Measurements from ENCODE around the gene PIGU.

Gene PIGU

GRCh38 chr20:34575271-34575670 lies 101.6 kb downstream of the PIGU start:
- DNase-seq = no peak

- no peak for DNase-seq
Measured at GRCh38 chr20:34574861-34575260, 102.0 kb downstream of the PIGU start.

DNA sequence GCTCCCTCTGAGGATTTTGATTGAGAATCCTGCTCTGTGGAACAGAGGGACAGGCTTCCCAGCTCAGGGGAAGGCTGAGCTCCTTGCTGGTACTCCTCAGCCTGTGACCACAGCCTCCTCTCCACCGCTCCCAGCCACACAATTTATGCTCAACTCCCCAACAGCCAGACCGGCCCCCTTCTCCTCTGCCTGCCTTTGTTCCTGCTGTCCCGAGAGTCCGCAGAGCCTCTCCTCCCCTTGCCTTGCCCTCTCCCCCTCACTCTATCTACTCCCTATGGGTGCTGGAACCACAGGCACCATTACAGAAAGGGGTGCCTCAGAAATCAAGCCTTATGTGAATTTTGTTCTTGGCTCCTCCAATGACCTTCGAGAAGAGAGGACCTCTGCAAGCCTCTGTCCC lies 102.5 kb downstream of the PIGU start:
- no peak for DNase-seq

DNA sequence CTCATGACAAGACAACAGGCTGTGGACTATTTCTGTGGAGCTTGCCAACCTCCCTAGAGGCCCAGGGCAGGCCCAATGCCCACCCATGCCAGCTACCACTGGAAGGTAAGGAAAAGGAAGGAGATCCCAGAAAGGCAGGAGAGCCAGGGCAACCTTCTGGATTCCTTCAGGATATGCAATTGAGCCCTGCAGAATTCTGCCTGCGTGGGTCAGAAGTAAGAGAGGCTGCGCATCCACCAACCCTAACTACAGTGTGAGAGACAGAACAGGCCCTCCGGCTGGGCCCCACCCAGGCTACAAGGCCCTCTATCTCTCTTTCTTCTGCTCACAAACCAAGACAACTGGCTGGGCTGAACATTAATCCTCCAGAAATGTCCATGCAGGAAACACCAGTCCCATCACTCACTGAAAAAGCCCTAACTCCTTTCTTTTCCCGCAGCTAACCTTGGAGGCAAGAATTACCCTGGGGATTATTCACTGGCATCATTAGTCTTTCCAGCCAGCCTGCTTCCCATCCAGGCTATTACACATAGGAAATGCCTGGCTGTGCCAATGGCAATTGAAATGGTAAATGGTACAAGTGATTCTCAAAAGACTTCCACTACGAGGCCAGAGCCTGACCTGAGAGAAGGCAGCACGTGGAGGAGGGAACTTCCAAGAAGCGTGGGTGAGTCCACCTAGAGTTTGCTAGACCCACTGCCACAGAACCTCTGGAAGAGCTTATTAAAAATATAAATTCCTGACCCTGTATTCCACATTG lies 103.2 kb downstream of the PIGU start:
- no peak for DNase-seq

- peak in 1 of 3 experiments; percentile 12 for DNase-seq
Measured at GRCh38 chr20:34571753-34572152, 105.1 kb downstream of the PIGU start.

- peak in 2 of 3 experiments; percentile 44 to 65 for DNase-seq
Measured at GRCh38 chr20:34570859-34571306, 106.0 kb downstream of the PIGU start.

DNA sequence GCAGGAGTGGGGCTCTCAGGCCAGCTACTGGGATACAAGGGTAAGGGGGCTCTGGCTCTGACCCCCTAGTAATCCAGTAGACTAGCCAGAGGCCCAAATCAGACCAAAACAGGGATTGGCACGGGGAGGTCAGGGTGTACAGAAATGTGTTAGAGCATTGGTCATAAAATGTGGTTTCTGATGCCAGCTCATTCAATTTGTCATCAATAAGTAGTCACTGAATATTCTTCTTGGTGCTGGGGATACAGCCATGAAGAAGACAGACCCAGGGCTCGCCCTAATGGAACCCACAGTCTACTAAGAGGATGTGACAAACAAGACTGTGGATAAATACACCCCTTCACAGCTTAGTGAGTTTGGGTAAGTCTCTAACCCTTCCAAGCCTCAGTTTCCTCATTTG lies 107.3 kb downstream of the PIGU start:
- no peak for DNase-seq

DNA sequence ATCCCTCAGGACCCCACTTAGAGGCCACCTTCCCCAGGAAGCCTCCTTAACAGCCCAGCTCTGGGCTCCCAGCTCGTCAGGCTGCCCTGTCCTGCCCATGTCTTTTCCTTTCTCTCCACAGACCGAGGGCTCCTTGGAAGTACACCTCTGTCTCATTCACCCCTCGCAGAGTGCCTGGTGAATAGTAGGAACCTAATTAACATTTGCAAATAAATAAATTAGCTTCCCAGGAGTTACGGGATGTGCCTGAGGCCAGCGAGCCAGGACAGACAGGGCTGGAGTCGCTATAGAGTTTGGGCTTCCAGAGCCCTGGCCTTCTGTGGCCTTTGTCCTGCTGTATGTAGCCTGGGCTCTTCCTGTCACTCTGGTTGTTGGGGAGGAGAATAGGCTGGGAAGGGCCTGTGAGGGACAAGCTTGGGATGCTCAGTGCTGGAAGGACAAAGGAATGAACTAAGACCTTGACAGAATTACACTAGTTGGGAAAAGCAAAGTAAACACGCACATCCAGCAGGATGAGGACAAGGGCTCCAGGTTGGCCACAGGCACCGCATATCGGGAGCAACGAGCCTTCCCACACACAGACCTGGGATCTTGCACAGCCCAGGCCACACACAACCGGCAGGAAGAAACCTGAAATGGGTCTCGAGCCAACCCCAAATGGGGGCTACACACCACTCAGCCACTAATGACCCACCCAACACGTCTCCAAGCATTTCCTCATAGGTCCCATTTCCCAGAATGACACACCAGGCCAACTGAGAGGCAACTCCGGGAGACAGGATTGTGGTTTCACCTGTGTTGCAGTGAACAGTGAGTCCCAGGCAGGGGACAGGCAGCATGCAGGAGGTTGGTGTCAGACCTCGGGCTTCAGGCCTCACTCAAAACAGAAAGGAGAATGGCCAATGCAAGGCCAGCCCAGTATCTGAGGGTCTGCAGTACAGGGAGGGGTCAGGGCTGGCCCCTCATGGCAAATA lies 108.7 kb downstream of the PIGU start:
- DNase-seq = no peak

DNA sequence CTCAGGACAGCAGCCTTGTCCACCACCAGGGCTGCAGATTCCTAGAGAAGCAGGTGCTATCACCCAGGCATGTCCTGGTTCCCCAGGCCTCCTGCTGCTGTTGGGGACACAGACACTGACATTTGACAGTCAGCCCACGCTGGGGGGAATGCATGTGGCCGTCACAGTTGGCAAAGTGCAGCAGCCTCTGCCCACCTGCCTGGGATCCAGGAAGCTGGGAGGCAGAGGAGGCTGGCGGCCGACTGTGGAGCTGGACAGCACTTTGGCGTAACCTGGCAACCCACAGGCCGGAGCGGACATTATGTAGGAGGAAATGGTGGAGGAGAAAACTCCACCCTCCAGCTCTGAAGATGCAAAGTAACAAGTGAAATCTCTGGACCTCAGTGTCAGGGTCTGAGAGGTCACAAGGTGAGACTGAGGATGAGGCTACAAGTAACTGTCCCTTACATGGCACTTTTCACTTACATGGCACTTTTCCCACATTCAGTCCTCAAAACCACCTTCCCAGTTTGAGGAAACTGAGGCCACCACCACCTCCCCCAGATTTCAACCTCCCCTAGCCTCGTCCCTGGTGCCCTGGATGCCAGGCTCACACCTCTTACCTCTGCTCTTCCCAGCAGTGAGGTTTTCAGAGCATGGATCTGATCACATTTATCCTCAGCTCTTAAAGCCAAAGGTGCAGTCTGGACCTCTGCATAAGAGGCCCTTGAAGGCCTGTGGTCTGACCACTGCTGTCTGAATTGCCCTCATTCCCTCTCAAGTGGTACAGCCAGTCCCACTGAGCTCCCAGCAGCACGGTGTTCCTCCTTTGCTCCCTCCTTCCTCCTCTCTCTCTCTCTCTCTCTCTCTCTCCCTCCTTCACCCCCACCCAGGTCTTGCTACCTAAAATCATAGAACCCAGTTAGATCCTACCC lies 109.7 kb downstream of the PIGU start:
- DNase-seq = peak in 1 of 3 experiments; percentile 22

GRCh38 chr20:34564833-34565232 lies 112.1 kb downstream of the PIGU start:
- DNase-seq = no peak

DNA sequence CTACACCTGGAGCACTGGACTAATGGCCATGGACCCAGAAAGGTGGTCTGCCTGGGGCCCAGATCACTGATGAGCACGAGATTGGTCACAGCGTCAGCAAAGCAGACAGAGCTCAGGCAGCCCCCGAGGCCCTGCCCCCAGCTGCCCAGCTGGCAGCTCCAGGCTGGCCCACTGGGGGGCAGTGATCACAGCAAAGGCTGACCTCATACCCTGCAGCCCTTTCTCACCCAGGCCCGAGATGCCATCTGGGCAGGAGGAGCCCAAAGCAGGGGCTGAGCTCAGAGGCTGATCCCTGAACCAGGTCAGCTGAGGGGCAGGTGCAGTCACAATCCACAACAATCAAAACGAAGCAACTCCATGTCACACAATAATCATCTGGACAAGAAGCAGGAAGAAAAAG lies 114.3 kb downstream of the PIGU start:
- peak in 1 of 3 experiments; percentile 43 for DNase-seq

DNA sequence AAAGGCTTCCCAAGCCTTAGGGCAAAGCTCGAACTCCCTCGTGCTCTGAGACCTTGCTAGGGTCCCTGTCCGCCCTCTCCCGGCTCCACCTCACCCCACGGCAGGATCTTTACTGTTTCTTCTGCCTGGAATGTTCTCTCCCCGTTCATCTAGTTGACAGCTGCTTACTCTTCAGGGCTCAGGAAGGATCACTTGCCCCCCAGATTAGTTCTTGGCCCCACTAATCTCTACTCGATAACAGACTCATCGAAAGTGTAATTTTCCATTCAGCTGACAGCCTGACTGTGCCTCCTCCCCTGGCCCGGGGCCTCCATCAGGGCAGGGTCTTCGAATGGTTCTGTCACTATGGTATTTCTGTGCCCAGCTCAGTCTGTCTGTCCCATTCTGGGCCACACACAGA lies 115.2 kb downstream of the PIGU start:
- DNase-seq = no peak

- DNase-seq = no peak
Measured at GRCh38 chr20:34560614-34561013, 116.3 kb downstream of the PIGU start.

- no peak for DNase-seq
Measured at GRCh38 chr20:34560141-34560523, 116.8 kb downstream of the PIGU start.

- DNase-seq = no peak
Measured at GRCh38 chr20:34559311-34560140, 117.4 kb downstream of the PIGU start.

- peak in 1 of 3 experiments; percentile 90 for DNase-seq
Measured at GRCh38 chr20:34558320-34559218, 118.3 kb downstream of the PIGU start, which contains the start of gene MAP1LC3A. MAP1LC3A (plus strand) TSS chr20:34558718; CDS start chr20:34558869, 151 bp downstream.

- no peak for DNase-seq
Measured at GRCh38 chr20:34557936-34558319, 119.0 kb downstream of the PIGU start.

GRCh38 chr20:34553366-34553867 lies 123.5 kb downstream of the PIGU start:
- DNase-seq = no peak

- no peak for DNase-seq
Measured at GRCh38 chr20:34552569-34552968, 124.3 kb downstream of the PIGU start.

- no peak for DNase-seq
Measured at GRCh38 chr20:34549929-34550305, 127.0 kb downstream of the PIGU start.

All from NCI-H1417 (cell line).